ENCODE measurements around the gene LPP. TPM values are rescaled to one million over a fixed set of nuclear protein-coding genes. Genes with fewer than 3 reads are reported as not detected.

LPP gene
- polyA plus RNA-seq, 3 donors: 14.1 to 23.2 (median 15.3) TPM

GRCh38 chr3:188877381-188877780 lies 723.4 kb downstream of the LPP start:
- Histone ChIP-seq H3K4me1 (ENCODE audit: control insufficient read depth in 1 of 2, insufficient read depth in 2 of 2, low read length in 2 of 2) (no peaks in the 10 kb centered on the region), H2AFZ (ENCODE audit: insufficient read depth, low read depth, low read length, poor library complexity, severe bottlenecking) (no peak overlapping the region), H3K79me2 (ENCODE audit: insufficient read depth, low read length) (no peaks in the 10 kb centered on the region), H3K9ac (ENCODE audit: insufficient read depth, low read length, poor library complexity, severe bottlenecking) (no peak overlapping the region), H3K27ac (ENCODE audit: low read depth in 1 of 2, low read length in 2 of 2) (no peak overlapping the region), H4K20me1 (ENCODE audit: insufficient read depth, low read length) (no peaks in the 10 kb centered on the region), H3K9me3 (replicated peaks in 1 of 2; ENCODE audit: control insufficient read depth in 1 of 2, insufficient read depth in 1 of 2, low read length in 2 of 2) (no peaks in the 10 kb centered on the region), H3K36me3 (replicated peaks in 1 of 2; ENCODE audit: control insufficient read depth in 1 of 2, insufficient read depth in 2 of 2, low read length in 2 of 2) (peaks cover 17 to 43% of the 10 kb centered on the region in 2 donors), H3K4me2 (replicated peaks; ENCODE audit: extremely low read depth, low read length, poor library complexity, severe bottlenecking) (no peak overlapping the region), H3K27me3 (ENCODE audit: control insufficient read depth in 2 of 2, insufficient read depth in 2 of 2, low read length in 2 of 2) (no peaks in the 10 kb centered on the region), H3K4me3 (replicated peaks in 1 of 3; ENCODE audit: low read depth in 2 of 3, low read length in 3 of 3) (no peak overlapping the region)
- Mint-ChIP-seq H3K36me3 (peaks cover 44 to 58% of the 10 kb centered on the region in 2 donors), H3K4me3 (no peak overlapping the region), H3K27me3 (ENCODE audit: low read depth in 3 of 3) (no peaks in the 10 kb centered on the region), H3K9me3 (peaks cover 0 to 4% (median 0%) of the 10 kb centered on the region in 7 donors), H3K27ac (no peak overlapping the region), H3K4me1 (no peaks in the 10 kb centered on the region)
- intact Hi-C loops (cut with micrococcal nuclease): no loop called here
- DNase-seq: no peak
- TF ChIP-seq CTCF (IDR thresholded peaks at IDR 0.05): no peak
- WGBS (ENCODE audit: insufficient coverage): 100% methylated on average over 1 of the region's 3 CpGs

- intact Hi-C loops (cut with micrococcal nuclease): no loop called here
- no peak overlapping the region for H3K4me3 Mint-ChIP-seq
- H3K36me3 Mint-ChIP-seq: peaks cover 41 to 58% of the 10 kb centered on the region in 2 donors
- H3K9me3 ChIP-seq (replicated peaks in 1 of 2; ENCODE audit: control insufficient read depth in 1 of 2, insufficient read depth in 1 of 2, low read length in 2 of 2): no peaks in the 10 kb centered on the region
- H4K20me1 ChIP-seq (ENCODE audit: insufficient read depth, low read length): no peaks in the 10 kb centered on the region
- no peaks in the 10 kb centered on the region for H3K4me1 Mint-ChIP-seq
- no peaks in the 10 kb centered on the region for H3K27me3 ChIP-seq (ENCODE audit: control insufficient read depth in 2 of 2, insufficient read depth in 2 of 2, low read length in 2 of 2)
- H3K4me2 ChIP-seq (replicated peaks; ENCODE audit: extremely low read depth, low read length, poor library complexity, severe bottlenecking): no peak overlapping the region
- no peak overlapping the region for H2AFZ ChIP-seq (ENCODE audit: insufficient read depth, low read depth, low read length, poor library complexity, severe bottlenecking)
- no peaks in the 10 kb centered on the region for H3K4me1 ChIP-seq (ENCODE audit: control insufficient read depth in 1 of 2, insufficient read depth in 2 of 2, low read length in 2 of 2)
- DNase-seq: no peak
- no peaks in the 10 kb centered on the region for H3K27me3 Mint-ChIP-seq (ENCODE audit: low read depth in 3 of 3)
- H3K36me3 ChIP-seq (replicated peaks in 1 of 2; ENCODE audit: control insufficient read depth in 1 of 2, insufficient read depth in 2 of 2, low read length in 2 of 2): peaks cover 17 to 39% of the 10 kb centered on the region in 2 donors
- H3K79me2 ChIP-seq (ENCODE audit: insufficient read depth, low read length): no peaks in the 10 kb centered on the region
- peaks cover 0 to 4% (median 1%) of the 10 kb centered on the region in 7 donors for H3K9me3 Mint-ChIP-seq
- no CpG with 5 or more reads among the region's 2 CpGs for whole genome bisulfite sequencing (ENCODE audit: insufficient coverage)
- H3K27ac Mint-ChIP-seq: no peak overlapping the region
- no peak overlapping the region for H3K27ac ChIP-seq (ENCODE audit: low read depth in 1 of 2, low read length in 2 of 2)
- H3K4me3 ChIP-seq (replicated peaks in 1 of 3; ENCODE audit: low read depth in 2 of 3, low read length in 3 of 3): no peak overlapping the region
- no peak for TF ChIP-seq CTCF (IDR thresholded peaks at IDR 0.05)
- H3K9ac ChIP-seq (ENCODE audit: insufficient read depth, low read length, poor library complexity, severe bottlenecking): no peak overlapping the region
Measured at GRCh38 chr3:188878076-188878475, 724.1 kb downstream of the LPP start.

Data from CD14-positive monocyte (primary cell).